ENCODE results near the gene RNF208.

RNF208 gene

DNA sequence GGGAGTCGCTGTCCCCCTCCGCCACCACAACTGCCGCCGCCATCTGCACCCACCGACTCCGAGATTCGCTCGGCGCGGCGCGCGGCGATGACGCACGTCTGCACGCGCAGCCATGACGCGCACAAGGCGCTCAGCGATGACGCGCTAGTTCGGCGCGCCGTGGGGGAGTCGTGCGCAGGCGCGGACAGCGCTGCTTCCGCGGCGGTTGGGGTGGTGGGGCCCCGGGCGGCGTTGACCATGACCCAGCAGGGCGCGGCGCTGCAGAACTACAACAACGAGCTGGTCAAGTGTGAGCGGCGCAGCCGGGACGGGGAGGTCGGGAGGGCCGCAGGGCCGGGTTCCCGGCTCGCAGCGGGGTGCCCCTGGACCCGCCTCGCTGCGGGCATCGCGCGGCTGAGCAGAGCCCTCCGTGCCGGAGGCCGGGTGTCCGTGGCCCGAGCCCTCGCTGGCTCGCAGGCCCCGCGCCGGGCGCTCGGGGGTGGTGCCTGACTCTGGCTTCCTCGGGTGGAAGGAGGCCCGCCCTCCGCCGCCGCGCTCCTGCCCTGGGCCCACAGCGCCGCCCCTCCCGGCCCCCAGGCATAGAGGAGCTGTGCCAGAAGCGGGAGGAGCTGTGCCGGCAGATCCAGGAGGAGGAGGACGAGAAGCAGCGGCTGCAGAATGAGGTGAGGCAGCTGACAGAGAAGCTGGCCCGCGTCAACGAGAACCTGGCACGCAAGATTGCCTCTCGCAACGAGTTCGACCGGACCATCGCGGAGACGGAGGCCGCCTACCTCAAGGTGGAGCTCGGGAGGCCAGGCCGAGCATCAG, 33.3 kb downstream of the RNF208 start, which contains the start of the genes ANAPC2 and SSNA1 (continued):
- TF ChIP-seq, protein P1, sequence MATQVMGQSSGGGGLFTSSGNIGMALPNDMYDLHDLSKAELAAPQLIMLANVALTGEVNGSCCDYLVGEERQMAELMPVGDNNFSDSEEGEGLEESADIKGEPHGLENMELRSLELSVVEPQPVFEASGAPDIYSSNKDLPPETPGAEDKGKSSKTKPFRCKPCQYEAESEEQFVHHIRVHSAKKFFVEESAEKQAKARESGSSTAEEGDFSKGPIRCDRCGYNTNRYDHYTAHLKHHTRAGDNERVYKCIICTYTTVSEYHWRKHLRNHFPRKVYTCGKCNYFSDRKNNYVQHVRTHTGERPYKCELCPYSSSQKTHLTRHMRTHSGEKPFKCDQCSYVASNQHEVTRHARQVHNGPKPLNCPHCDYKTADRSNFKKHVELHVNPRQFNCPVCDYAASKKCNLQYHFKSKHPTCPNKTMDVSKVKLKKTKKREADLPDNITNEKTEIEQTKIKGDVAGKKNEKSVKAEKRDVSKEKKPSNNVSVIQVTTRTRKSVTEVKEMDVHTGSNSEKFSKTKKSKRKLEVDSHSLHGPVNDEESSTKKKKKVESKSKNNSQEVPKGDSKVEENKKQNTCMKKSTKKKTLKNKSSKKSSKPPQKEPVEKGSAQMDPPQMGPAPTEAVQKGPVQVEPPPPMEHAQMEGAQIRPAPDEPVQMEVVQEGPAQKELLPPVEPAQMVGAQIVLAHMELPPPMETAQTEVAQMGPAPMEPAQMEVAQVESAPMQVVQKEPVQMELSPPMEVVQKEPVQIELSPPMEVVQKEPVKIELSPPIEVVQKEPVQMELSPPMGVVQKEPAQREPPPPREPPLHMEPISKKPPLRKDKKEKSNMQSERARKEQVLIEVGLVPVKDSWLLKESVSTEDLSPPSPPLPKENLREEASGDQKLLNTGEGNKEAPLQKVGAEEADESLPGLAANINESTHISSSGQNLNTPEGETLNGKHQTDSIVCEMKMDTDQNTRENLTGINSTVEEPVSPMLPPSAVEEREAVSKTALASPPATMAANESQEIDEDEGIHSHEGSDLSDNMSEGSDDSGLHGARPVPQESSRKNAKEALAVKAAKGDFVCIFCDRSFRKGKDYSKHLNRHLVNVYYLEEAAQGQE (tag by site-specific recombination; IDR thresholded peaks at IDR 0.05): no peak
- no peak for TF ChIP-seq ZNF792 (tag by site-specific recombination; IDR thresholded peaks at IDR 0.05)
- TF ChIP-seq ZNF768 (tag by site-specific recombination; IDR thresholded peaks at IDR 0.05): no peak
- no peak for TF ChIP-seq ZNF157 (tag by site-specific recombination; IDR thresholded peaks at IDR 0.05)
- TF ChIP-seq, protein P2, sequence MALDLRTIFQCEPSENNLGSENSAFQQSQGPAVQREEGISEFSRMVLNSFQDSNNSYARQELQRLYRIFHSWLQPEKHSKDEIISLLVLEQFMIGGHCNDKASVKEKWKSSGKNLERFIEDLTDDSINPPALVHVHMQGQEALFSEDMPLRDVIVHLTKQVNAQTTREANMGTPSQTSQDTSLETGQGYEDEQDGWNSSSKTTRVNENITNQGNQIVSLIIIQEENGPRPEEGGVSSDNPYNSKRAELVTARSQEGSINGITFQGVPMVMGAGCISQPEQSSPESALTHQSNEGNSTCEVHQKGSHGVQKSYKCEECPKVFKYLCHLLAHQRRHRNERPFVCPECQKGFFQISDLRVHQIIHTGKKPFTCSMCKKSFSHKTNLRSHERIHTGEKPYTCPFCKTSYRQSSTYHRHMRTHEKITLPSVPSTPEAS (tag by site-specific recombination; IDR thresholded peaks at IDR 0.05): no peak
- TF ChIP-seq, protein P3, sequence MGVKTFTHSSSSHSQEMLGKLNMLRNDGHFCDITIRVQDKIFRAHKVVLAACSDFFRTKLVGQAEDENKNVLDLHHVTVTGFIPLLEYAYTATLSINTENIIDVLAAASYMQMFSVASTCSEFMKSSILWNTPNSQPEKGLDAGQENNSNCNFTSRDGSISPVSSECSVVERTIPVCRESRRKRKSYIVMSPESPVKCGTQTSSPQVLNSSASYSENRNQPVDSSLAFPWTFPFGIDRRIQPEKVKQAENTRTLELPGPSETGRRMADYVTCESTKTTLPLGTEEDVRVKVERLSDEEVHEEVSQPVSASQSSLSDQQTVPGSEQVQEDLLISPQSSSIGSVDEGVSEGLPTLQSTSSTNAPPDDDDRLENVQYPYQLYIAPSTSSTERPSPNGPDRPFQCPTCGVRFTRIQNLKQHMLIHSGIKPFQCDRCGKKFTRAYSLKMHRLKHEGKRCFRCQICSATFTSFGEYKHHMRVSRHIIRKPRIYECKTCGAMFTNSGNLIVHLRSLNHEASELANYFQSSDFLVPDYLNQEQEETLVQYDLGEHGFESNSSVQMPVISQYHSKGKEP (tag by site-specific recombination; IDR thresholded peaks at IDR 0.05): peak; percentile 23; the same call in 1 of the 2 replicates
- TF ChIP-seq ZNF335 (tag by site-specific recombination; conservative IDR thresholded peaks at IDR 0.05): peak; percentile 88
- TF ChIP-seq MYNN (tag by site-specific recombination; IDR thresholded peaks at IDR 0.05; ENCODE audit: borderline replicate concordance): no peak
- TF ChIP-seq, protein P4, sequence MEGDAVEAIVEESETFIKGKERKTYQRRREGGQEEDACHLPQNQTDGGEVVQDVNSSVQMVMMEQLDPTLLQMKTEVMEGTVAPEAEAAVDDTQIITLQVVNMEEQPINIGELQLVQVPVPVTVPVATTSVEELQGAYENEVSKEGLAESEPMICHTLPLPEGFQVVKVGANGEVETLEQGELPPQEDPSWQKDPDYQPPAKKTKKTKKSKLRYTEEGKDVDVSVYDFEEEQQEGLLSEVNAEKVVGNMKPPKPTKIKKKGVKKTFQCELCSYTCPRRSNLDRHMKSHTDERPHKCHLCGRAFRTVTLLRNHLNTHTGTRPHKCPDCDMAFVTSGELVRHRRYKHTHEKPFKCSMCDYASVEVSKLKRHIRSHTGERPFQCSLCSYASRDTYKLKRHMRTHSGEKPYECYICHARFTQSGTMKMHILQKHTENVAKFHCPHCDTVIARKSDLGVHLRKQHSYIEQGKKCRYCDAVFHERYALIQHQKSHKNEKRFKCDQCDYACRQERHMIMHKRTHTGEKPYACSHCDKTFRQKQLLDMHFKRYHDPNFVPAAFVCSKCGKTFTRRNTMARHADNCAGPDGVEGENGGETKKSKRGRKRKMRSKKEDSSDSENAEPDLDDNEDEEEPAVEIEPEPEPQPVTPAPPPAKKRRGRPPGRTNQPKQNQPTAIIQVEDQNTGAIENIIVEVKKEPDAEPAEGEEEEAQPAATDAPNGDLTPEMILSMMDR (tag by site-specific recombination; IDR thresholded peaks at IDR 0.05): peak; percentile 100
- no peak for TF ChIP-seq ZNF626 (tag by site-specific recombination; IDR thresholded peaks at IDR 0.05)
- no peak for TF ChIP-seq ZNF837 (tag by site-specific recombination; IDR thresholded peaks at IDR 0.05)
- TF ChIP-seq ZNF169 (tag by site-specific recombination; IDR thresholded peaks at IDR 0.05): no peak
- peak; percentile 78 for TF ChIP-seq ZNF843 (tag by site-specific recombination; IDR thresholded peaks at IDR 0.05)
- peak; percentile 42; the same call in 1 of the 2 replicates for TF ChIP-seq WT1 (tag by site-specific recombination; IDR thresholded peaks at IDR 0.05)
- TF ChIP-seq, protein P5, sequence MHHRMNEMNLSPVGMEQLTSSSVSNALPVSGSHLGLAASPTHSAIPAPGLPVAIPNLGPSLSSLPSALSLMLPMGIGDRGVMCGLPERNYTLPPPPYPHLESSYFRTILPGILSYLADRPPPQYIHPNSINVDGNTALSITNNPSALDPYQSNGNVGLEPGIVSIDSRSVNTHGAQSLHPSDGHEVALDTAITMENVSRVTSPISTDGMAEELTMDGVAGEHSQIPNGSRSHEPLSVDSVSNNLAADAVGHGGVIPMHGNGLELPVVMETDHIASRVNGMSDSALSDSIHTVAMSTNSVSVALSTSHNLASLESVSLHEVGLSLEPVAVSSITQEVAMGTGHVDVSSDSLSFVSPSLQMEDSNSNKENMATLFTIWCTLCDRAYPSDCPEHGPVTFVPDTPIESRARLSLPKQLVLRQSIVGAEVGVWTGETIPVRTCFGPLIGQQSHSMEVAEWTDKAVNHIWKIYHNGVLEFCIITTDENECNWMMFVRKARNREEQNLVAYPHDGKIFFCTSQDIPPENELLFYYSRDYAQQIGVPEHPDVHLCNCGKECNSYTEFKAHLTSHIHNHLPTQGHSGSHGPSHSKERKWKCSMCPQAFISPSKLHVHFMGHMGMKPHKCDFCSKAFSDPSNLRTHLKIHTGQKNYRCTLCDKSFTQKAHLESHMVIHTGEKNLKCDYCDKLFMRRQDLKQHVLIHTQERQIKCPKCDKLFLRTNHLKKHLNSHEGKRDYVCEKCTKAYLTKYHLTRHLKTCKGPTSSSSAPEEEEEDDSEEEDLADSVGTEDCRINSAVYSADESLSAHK (tag by site-specific recombination; IDR thresholded peaks at IDR 0.05): no peak; the same call in 1 of the 2 replicates
- TF ChIP-seq ZNF776 (tag by site-specific recombination; IDR thresholded peaks at IDR 0.05; ENCODE audit: borderline replicate concordance): no peak
- TF ChIP-seq BCL11A (tag by site-specific recombination; IDR thresholded peaks at IDR 0.05; ENCODE audit: low read depth): 0 out of 2 replicates have a peak, but pooled peaks have one; percentile 14
- TF ChIP-seq ZBTB20 (tag by site-specific recombination; IDR thresholded peaks at IDR 0.05): peak; percentile 94
- peak; percentile 54; the same call in 1 of the 2 replicates for TF ChIP-seq ZBTB48 (tag by site-specific recombination; IDR thresholded peaks at IDR 0.05)
- peak; percentile 80 for TF ChIP-seq ZNF660 (tag by site-specific recombination; IDR thresholded peaks at IDR 0.05)
- peak; percentile 86 for TF ChIP-seq ZEB2 (tag by site-specific recombination; IDR thresholded peaks at IDR 0.05)
- TF ChIP-seq ZNF239 (tag by site-specific recombination; IDR thresholded peaks at IDR 0.05): no peak
- no peak for TF ChIP-seq ZNF404 (tag by site-specific recombination; IDR thresholded peaks at IDR 0.05)
- no peak for TF ChIP-seq ZNF23 (tag by site-specific recombination; IDR thresholded peaks at IDR 0.05; ENCODE audit: borderline replicate concordance)
- no peak for TF ChIP-seq ZNF658 (tag by site-specific recombination; IDR thresholded peaks at IDR 0.05)
- peak; percentile 51 for TF ChIP-seq ZNF501 (tag by site-specific recombination; IDR thresholded peaks at IDR 0.05)
- TF ChIP-seq, protein P6, sequence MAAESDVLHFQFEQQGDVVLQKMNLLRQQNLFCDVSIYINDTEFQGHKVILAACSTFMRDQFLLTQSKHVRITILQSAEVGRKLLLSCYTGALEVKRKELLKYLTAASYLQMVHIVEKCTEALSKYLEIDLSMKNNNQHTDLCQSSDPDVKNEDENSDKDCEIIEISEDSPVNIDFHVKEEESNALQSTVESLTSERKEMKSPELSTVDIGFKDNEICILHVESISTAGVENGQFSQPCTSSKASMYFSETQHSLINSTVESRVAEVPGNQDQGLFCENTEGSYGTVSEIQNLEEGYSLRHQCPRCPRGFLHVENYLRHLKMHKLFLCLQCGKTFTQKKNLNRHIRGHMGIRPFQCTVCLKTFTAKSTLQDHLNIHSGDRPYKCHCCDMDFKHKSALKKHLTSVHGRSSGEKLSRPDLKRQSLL (tag by site-specific recombination; IDR thresholded peaks at IDR 0.05): no peak
- TF ChIP-seq ZNF184 (tag by site-specific recombination; IDR thresholded peaks at IDR 0.05): peak; percentile 84; the same call in 1 of the 2 replicates
- TF ChIP-seq KLF10 (tag by site-specific recombination; IDR thresholded peaks at IDR 0.05): peak; percentile 83; the same call in 1 of the 2 replicates

Data from HEK293 (cell line).